Measurements from ENCODE around the gene SLC35E4. TPM values are rescaled to one million over a fixed set of nuclear protein-coding genes. Genes with fewer than 3 reads are reported as not detected.

SLC35E4 gene
- total and polyA plus RNA-seq, 9 of the 15 experiments (the other 6 are each of a cell fraction or from before 2014, with no cell fraction given), result 0.06 to 2.3 (median 0.86) TPM; not detected in 1

DNA sequence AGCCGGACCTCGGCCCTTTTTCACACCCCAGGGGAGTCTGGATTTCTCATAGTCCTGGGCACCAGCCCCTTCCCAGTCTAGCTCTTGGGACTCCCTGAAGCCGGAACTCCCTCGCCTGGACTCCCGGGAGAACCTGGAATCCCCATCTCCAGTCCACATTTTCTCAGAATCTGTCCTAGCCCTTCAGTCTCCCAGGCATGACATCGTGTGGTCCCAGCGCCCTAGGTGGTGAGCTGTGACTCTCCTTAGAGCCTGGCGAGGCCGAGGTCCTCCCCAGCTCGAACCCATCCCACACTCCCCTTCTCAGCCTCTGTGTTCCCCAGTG is 32.8 kb downstream of the SLC35E4 start:
- ChIA-PET CTCF (ENCODE audit: low intra/inter-chr PET ratio) (no interaction called here), POLR2A (interaction anchor here (0.6 to 1.2 kb wide), 5 partner anchors 13 to 548 kb away, joined by 3 to 4 read pairs (median 3); no protein-coding TSS in a partner anchor)
- ATAC-seq, result peak; percentile 17
- WGBS (ENCODE audit: insufficient coverage, low coverage, missing lambda C conversion rate), result 11% methylated on average over 5 of the region's 10 CpGs
- DNase-seq (ENCODE audit: extremely low read depth in 1 of 4, low spot score in 3 of 4), result peak in 1 of 4 experiments; percentile 20
- H3K4me2 ChIP-seq (ENCODE audit: insufficient read depth, low read length), result peak overlapping the region; percentile 87
- BruUV-seq (replicated peaks), result no TSS peak
- in situ Hi-C loops (cut with MboI), result no loop called here
- no peaks in the 10 kb centered on the region for H3K36me3 ChIP-seq (ENCODE audit: control insufficient read depth, insufficient read depth, low read length)
- H3K79me2 ChIP-seq (ENCODE audit: control insufficient read depth, insufficient read depth, low read length), result no peaks in the 10 kb centered on the region
- H4K20me1 ChIP-seq (replicated peaks; ENCODE audit: control insufficient read depth, insufficient read depth, low read length), result no peaks in the 10 kb centered on the region
- intact Hi-C loops (cut with micrococcal nuclease), result loop anchor here (10.0 kb wide), 1 partner anchor 86 kb away; no protein-coding TSS in a partner anchor
- H3K9me3 ChIP-seq (replicated peaks; ENCODE audit: control insufficient read depth, insufficient read depth, low read depth, low read length), result no peaks in the 10 kb centered on the region
- peak overlapping the region; percentile 48 for H3K4me3 ChIP-seq
- H3K27ac ChIP-seq (ENCODE audit: extremely low read depth, low read depth, low read length), result peak overlapping the region; percentile 70; the same call in 2 of the 3 replicates
- peak overlapping the region; percentile 95 for H2AFZ ChIP-seq (ENCODE audit: low read depth, low read length)
- TF ChIP-seq ZNF77 (CRISPR knock-in tag; IDR thresholded peaks at IDR 0.05), result no peak
- TF ChIP-seq L3MBTL2 (IDR thresholded peaks at IDR 0.05), result 0 out of 2 replicates have a peak, but pooled peaks have one; percentile 46
- peak; percentile 37 for TF ChIP-seq HNRNPLL (IDR thresholded peaks at IDR 0.05; ENCODE audit: low read depth, low read length, poor library complexity, severe bottlenecking)
- TF ChIP-seq, protein P1, sequence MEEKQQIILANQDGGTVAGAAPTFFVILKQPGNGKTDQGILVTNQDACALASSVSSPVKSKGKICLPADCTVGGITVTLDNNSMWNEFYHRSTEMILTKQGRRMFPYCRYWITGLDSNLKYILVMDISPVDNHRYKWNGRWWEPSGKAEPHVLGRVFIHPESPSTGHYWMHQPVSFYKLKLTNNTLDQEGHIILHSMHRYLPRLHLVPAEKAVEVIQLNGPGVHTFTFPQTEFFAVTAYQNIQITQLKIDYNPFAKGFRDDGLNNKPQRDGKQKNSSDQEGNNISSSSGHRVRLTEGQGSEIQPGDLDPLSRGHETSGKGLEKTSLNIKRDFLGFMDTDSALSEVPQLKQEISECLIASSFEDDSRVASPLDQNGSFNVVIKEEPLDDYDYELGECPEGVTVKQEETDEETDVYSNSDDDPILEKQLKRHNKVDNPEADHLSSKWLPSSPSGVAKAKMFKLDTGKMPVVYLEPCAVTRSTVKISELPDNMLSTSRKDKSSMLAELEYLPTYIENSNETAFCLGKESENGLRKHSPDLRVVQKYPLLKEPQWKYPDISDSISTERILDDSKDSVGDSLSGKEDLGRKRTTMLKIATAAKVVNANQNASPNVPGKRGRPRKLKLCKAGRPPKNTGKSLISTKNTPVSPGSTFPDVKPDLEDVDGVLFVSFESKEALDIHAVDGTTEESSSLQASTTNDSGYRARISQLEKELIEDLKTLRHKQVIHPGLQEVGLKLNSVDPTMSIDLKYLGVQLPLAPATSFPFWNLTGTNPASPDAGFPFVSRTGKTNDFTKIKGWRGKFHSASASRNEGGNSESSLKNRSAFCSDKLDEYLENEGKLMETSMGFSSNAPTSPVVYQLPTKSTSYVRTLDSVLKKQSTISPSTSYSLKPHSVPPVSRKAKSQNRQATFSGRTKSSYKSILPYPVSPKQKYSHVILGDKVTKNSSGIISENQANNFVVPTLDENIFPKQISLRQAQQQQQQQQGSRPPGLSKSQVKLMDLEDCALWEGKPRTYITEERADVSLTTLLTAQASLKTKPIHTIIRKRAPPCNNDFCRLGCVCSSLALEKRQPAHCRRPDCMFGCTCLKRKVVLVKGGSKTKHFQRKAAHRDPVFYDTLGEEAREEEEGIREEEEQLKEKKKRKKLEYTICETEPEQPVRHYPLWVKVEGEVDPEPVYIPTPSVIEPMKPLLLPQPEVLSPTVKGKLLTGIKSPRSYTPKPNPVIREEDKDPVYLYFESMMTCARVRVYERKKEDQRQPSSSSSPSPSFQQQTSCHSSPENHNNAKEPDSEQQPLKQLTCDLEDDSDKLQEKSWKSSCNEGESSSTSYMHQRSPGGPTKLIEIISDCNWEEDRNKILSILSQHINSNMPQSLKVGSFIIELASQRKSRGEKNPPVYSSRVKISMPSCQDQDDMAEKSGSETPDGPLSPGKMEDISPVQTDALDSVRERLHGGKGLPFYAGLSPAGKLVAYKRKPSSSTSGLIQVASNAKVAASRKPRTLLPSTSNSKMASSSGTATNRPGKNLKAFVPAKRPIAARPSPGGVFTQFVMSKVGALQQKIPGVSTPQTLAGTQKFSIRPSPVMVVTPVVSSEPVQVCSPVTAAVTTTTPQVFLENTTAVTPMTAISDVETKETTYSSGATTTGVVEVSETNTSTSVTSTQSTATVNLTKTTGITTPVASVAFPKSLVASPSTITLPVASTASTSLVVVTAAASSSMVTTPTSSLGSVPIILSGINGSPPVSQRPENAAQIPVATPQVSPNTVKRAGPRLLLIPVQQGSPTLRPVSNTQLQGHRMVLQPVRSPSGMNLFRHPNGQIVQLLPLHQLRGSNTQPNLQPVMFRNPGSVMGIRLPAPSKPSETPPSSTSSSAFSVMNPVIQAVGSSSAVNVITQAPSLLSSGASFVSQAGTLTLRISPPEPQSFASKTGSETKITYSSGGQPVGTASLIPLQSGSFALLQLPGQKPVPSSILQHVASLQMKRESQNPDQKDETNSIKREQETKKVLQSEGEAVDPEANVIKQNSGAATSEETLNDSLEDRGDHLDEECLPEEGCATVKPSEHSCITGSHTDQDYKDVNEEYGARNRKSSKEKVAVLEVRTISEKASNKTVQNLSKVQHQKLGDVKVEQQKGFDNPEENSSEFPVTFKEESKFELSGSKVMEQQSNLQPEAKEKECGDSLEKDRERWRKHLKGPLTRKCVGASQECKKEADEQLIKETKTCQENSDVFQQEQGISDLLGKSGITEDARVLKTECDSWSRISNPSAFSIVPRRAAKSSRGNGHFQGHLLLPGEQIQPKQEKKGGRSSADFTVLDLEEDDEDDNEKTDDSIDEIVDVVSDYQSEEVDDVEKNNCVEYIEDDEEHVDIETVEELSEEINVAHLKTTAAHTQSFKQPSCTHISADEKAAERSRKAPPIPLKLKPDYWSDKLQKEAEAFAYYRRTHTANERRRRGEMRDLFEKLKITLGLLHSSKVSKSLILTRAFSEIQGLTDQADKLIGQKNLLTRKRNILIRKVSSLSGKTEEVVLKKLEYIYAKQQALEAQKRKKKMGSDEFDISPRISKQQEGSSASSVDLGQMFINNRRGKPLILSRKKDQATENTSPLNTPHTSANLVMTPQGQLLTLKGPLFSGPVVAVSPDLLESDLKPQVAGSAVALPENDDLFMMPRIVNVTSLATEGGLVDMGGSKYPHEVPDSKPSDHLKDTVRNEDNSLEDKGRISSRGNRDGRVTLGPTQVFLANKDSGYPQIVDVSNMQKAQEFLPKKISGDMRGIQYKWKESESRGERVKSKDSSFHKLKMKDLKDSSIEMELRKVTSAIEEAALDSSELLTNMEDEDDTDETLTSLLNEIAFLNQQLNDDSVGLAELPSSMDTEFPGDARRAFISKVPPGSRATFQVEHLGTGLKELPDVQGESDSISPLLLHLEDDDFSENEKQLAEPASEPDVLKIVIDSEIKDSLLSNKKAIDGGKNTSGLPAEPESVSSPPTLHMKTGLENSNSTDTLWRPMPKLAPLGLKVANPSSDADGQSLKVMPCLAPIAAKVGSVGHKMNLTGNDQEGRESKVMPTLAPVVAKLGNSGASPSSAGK (IDR thresholded peaks at IDR 0.05), result peak; percentile 46; the same call in 1 of the 2 replicates
- TF ChIP-seq, protein P2, sequence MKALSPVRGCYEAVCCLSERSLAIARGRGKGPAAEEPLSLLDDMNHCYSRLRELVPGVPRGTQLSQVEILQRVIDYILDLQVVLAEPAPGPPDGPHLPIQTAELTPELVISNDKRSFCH (CRISPR knock-in tag; IDR thresholded peaks at IDR 0.05), result no peak
- TF ChIP-seq, protein P2 (tag; IDR thresholded peaks at IDR 0.05), result 0 out of 2 replicates have a peak, but pooled peaks have one; percentile 20
- H3K9ac ChIP-seq (ENCODE audit: insufficient read depth in 1 of 2, low read depth in 2 of 2, low read length in 2 of 2), result peak overlapping the region; percentile 71 to 96
- H3K4me1 ChIP-seq (replicated peaks in 1 of 2; ENCODE audit: control insufficient read depth in 2 of 2, insufficient read depth in 2 of 2, low read length in 2 of 2), result peaks cover 7 to 15% of the 10 kb centered on the region in 2 experiments; a peak in 3 of 5 replicates
- no peaks in the 10 kb centered on the region for H3K9me1 ChIP-seq (ENCODE audit: control insufficient read depth, insufficient read depth, low read length)
- H3K27me3 ChIP-seq (ENCODE audit: control insufficient read depth in 2 of 2, insufficient read depth in 2 of 2, low read length in 2 of 2), result no peaks in the 10 kb centered on the region
- FAIRE-seq, result no peak
